ENCODE data around the gene NAA80. TPM values are rescaled to one million over a fixed set of nuclear protein-coding genes. Genes with fewer than 3 reads are reported as not detected.
A peak's percentile ranks its signal among the peaks of the same experiment; 100 is the strongest.

NAA80 gene
- total RNA-seq, 1 experiment from 2014 or later: 2.4 TPM

GRCh38 chr3:50330330-50330729 is 31.1 kb upstream of the NAA80 start:
- DNase-seq (ENCODE audit: low spot score): no peak

GRCh38 chr3:50327943-50328691 is 28.9 kb upstream of the NAA80 start, which contains the start of gene TUSC2:
TUSC2 (minus strand) TSS chr3:50328223; CDS start chr3:50328099, 124 bp downstream.
- peak; percentile 91 for DNase-seq (ENCODE audit: low spot score)

DNA sequence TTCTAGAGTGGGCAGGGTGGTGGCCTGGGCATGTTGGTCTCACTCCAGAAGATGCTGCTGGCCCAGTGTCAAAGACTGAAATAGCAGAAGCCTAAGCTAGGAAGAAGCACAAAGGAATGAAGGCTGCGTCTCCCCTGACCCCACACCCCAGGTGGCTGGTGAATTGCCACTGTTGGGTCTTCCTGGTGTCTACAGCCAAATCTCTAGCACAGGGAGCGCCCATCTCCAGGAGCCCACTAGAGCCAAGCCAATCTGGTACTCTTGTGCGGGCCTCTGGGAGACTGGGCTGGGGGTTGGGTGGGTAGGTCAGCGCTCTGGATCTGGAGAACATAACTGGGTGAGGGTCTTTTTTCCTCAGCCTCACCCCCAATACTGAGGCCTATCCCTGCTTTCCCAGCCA is 27.9 kb upstream of the NAA80 start:
- no peak for DNase-seq (ENCODE audit: low spot score)

DNA sequence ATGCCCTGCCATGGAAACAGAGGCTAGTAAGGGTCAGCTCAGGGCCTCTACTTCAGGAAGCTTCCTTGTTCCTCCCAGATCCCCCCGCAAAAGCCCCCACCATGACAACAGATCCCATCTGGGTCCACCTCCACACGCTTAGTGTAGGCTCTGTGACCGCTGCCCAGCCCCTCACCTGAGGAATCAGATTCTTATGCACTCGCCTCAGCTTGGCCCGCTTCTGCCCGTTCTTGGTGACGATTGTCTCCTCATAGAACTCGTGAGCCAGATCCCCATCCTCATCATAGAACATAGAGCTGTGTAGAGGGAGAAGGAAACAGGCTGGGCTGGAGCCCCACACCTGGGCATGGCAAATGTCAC is 27.0 kb upstream of the NAA80 start:
- DNase-seq (ENCODE audit: low spot score): no peak

DNA sequence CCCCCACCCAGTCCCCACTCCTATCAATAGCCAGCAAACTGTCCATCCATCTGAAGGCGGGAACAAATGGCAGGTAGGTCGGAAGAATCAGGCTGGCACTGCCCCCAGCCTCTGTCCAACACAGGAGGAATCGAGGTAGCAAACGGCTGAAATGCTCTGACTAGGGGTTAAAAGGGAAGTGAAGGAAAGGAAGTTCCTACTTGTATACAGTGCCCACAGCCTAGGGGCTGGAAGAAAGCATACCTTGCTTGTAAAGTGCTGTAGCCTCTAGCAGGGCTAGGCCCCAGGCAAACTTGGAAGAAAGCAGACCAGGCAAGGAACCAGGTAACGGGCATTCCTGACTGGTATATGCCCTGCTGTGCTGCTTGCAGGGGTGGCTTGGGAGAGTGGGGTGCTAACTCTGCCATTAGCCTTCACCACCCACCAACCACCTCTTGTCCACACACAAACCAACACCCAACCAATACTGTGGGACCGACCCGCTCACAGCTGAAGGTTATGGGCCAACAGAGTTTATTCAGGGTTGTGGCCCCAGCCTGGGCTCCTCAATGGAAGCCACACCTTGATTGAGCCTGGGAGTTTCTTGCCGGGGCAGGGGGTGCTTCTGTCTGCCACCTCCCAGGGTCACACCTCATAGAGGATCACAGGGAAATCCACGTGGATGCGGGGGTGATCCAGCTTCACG is 26.4 kb upstream of the NAA80 start:
- no peak for DNase-seq (ENCODE audit: low spot score)

DNA sequence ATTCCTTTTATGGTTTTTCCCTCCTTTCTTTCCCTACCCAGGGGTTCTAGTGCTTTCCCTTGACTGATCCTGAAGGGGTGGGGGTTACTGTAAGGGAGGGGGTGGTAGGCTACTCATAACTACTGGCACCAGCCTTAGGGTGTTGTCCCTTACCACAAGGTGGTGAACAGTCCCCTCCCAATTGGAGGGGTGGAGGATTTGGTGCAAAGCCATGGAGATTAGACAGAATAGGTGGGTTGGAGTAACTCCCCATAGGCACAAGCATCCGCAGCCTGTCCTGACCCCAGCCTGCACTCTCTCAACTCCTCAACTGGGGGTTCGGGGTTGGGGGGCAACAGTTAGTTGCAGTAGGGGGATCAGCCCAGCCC is 25.9 kb upstream of the NAA80 start:
- no peak for DNase-seq (ENCODE audit: low spot score)

DNA sequence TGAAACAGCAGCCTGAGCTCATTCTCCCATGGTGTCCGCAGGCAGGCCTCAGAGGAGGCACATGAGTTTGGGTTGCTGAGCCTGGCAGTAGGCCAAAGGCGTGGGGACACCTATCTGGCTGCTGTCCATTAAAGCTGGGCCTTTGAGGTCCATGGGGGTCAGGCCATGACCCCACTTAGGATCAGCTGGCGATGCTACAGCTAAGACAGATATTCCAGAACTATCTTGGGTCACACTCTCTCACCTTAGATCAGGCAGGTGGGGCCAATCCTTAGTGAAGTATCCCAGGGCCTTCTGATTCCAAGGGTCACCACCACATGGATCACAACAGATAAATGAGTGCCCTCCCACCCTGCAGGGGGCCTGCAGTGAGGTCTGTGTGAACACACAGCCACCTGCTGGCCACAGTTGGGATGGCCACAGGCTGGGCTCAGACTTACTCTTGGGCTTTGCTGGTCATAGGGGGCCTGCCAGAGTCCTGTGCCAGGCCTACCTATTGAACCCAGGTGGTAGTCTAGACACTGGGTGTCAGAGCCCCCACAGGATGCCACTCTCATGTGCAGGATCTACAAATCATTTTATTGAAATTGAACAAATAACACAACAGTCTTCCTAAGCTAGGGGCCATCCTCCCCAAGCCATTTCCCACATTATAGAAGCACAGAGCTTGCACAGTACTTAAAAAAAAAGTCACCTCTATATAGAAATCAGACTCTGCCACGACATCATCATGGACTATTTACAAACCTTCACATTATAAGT is 25.3 kb upstream of the NAA80 start:
- DNase-seq (ENCODE audit: low spot score): no peak

GRCh38 chr3:50323614-50324199 is 24.5 kb upstream of the NAA80 start:
- DNase-seq (ENCODE audit: low spot score): no peak

- DNase-seq (ENCODE audit: low spot score): no peak
Measured at GRCh38 chr3:50323092-50323600, 23.9 kb upstream of the NAA80 start.

- DNase-seq (ENCODE audit: low spot score): no peak
Measured at GRCh38 chr3:50322386-50323091, 23.3 kb upstream of the NAA80 start, which contains the start of gene HYAL2. HYAL2 (minus strand) TSS chr3:50322745; CDS start chr3:50320489, 2,256 bp downstream.

GRCh38 chr3:50322115-50322385 is 22.8 kb upstream of the NAA80 start:
- DNase-seq (ENCODE audit: low spot score): no peak

DNA sequence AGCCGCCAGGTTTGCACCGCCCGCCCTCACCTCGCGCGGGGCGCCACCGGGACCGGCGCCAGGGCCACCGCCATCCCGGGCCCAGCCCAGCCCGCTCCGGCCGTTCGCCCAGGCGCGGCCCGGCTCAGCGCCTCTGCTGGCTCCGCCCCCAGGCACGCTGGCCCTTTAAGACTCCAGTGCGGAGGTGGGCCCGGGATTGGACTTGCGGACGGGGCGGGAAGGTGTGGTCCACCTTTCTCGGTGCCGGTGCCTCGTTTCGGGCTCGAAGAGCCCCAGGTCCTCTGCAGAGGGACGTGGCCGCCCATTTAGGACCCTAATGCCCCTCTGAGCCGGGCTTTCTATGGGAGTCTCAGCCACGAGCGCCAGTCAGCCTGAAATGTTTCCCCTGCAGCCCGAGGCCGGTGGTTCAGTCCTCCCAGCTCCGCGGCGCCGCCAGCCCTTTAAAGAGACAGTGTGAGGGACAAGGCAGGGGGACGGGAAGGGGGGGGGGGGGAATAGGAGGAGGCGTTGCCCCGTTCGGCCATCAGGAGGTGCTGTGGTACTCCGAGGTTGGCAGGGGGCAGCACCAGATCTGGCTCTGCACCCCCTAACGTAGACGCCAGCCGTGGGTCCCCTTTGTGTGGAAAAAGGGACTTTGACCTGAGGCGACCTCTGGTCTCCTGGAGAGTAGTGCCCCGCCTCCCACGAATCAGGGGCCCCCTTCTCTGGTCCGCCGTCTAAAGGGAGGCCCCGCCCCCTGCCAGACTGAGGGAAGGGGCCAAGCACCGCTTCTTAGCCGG is 22.3 kb upstream of the NAA80 start:
- DNase-seq (ENCODE audit: low spot score): peak; percentile 75

GRCh38 chr3:50320853-50321335 is 21.7 kb upstream of the NAA80 start:
- DNase-seq (ENCODE audit: low spot score): no peak

- DNase-seq (ENCODE audit: low spot score): no peak
Measured at GRCh38 chr3:50319894-50320625, 20.9 kb upstream of the NAA80 start.

DNA sequence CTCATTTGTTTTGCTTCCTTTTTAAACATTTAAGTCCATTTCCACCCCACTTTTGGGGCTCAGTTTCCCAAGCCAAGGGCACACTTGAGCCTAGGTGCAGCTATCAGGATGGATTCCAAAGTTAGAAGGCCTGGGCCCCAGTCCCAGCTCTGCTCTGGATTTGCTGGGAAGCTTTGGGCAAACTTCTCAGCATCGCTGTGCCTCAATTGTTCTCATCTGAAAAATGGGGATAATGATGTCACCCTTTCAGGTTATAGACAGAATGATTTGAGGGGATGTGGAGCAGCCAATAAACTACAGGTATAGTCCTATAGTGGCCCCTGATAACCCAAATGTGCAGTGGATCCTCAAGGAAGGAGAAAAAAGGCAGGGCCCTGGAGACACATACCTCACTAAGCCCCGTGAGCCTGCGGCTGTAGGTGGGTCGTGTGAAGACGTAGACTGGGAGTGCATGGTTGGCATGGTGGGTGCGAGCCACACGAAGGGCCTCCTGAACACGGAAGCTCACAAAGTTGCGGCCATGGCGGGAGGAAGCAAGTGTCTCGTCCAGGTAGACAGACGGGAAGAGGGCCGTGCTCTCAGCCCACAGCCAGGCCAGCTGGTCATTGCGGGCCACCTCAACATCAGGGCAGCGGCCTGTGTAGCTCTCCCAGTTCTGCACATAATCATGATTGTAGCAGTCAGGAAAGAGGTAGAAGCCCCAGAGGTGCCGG is 20.1 kb upstream of the NAA80 start:
- no peak for DNase-seq (ENCODE audit: low spot score)

- no peak for DNase-seq (ENCODE audit: low spot score)
Measured at GRCh38 chr3:50318615-50319014, 19.4 kb upstream of the NAA80 start.

DNA sequence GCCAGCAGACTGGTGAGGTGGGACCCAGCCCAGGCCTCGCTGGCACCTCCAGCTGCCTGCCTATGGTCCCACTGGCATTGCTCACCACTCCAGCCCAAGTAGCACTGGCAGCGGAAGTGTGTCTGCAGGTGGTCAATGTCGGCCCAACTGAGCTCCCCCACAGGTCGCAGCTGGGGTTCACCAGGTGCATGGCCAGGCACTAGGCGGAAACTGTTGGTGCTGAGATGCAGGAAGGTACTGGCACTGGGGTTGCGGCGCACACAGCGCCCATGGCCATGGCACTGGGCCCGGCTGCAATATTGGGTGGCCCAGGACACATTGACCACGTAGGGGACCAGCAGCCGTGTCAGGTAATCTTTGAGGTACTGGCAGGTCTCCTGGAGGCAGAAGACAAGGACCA is 19.0 kb upstream of the NAA80 start:
- no peak for DNase-seq (ENCODE audit: low spot score)

DNA sequence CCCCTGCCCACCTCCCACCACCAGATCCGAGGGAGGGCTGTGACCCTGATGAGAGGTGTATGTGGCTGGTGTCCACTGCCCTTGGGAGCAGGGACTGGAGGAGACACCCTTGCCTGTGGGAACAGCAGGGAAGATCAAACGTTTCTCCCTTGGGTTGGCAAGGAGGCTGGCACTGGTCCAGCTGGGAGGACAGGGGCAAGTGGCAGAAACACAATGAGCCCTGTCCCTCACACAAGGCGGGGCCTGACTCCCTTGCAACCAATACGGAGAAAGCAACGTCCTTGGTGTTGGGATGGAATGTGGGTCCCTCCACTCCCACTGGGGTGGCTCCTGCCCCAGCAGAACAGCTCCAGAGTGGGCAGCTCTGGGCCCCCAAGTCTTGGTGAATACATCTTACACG is 18.1 kb upstream of the NAA80 start:
- DNase-seq (ENCODE audit: low spot score): no peak

- DNase-seq (ENCODE audit: low spot score): peak; percentile 75
Measured at GRCh38 chr3:50316657-50317242, 17.5 kb upstream of the NAA80 start.

Data from H4 (cell line).